NCI-H146 (cell line): ENCODE measurements around the gene REST.
A peak's percentile ranks its signal among the peaks of the same experiment; 100 is the strongest.
"Not testable (repeated sequence)": the region's sequence is repeated elsewhere in the genome, so short reads cannot be mapped to it uniquely, and the experiment has no call there.

Source experiments
- DNase-seq: peaks from one replicate; lab custom pipeline; 2025; lab: John Stamatoyannopoulos, UW

REST gene

GRCh38 chr4:56908206-56909085 lies 746 bp downstream of the REST start:
- DNase-seq = peak; percentile 34

GRCh38 chr4:56909086-56909894 lies 1.6 kb downstream of the REST start:
- peak; percentile 10 for DNase-seq

GRCh38 chr4:56910172-56910967 lies 2.7 kb downstream of the REST start:
- no peak for DNase-seq

GRCh38 chr4:56914336-56914735 lies 6.6 kb downstream of the REST start:
- no peak for DNase-seq

- not testable (repeated sequence) for DNase-seq
These were observed 7.3 kb downstream of the REST start for GRCh38 chr4:56914977-56915376.

- no peak for DNase-seq
These were observed 19.5 kb downstream of the REST start for GRCh38 chr4:56927196-56927595.

GRCh38 chr4:56930638-56931037 lies 22.9 kb downstream of the REST start:
- no peak for DNase-seq

GRCh38 chr4:56931924-56932323 lies 24.2 kb downstream of the REST start:
- DNase-seq = no peak

GRCh38 chr4:56937262-56937661 lies 29.6 kb downstream of the REST start:
- no peak for DNase-seq

- not testable (repeated sequence) for DNase-seq
These were observed 32.1 kb downstream of the REST start for GRCh38 chr4:56939826-56940225.

- no peak for DNase-seq
These were observed 32.7 kb downstream of the REST start for GRCh38 chr4:56940403-56940802.

GRCh38 chr4:56940971-56941370 lies 33.3 kb downstream of the REST start:
- DNase-seq = no peak

- DNase-seq = no peak
These were observed 33.7 kb downstream of the REST start for GRCh38 chr4:56941403-56941802.

- DNase-seq = no peak
These were observed 46.2 kb downstream of the REST start for GRCh38 chr4:56953680-56954520.

- DNase-seq = peak; percentile 64
These were observed 50.4 kb downstream of the REST start for GRCh38 chr4:56958111-56958517.

- DNase-seq = no peak
These were observed 51.4 kb downstream of the REST start for GRCh38 chr4:56959100-56959499.

- no peak for DNase-seq
These were observed 53.4 kb downstream of the REST start for GRCh38 chr4:56961107-56961500.

- DNase-seq = no peak
These were observed 63.7 kb downstream of the REST start for GRCh38 chr4:56971383-56971782.

GRCh38 chr4:56972389-56972788 lies 64.7 kb downstream of the REST start:
- no peak for DNase-seq

GRCh38 chr4:56972809-56973208 lies 65.1 kb downstream of the REST start:
- no peak for DNase-seq

GRCh38 chr4:56973336-56973735 lies 65.6 kb downstream of the REST start:
- no peak for DNase-seq
